ENCODE data around the gene PRTFDC1. TPM values are rescaled to one million over a fixed set of nuclear protein-coding genes. Genes with fewer than 3 reads are reported as not detected.
"Not testable (repeated sequence)": the region's sequence is repeated elsewhere in the genome, so short reads cannot be mapped to it uniquely, and the experiment has no call there.

Gene PRTFDC1
- total and polyA plus RNA-seq, 2 of the 13 experiments (the other 11 are each of a cell fraction or from before 2014, with no cell fraction given), result not detected

DNA sequence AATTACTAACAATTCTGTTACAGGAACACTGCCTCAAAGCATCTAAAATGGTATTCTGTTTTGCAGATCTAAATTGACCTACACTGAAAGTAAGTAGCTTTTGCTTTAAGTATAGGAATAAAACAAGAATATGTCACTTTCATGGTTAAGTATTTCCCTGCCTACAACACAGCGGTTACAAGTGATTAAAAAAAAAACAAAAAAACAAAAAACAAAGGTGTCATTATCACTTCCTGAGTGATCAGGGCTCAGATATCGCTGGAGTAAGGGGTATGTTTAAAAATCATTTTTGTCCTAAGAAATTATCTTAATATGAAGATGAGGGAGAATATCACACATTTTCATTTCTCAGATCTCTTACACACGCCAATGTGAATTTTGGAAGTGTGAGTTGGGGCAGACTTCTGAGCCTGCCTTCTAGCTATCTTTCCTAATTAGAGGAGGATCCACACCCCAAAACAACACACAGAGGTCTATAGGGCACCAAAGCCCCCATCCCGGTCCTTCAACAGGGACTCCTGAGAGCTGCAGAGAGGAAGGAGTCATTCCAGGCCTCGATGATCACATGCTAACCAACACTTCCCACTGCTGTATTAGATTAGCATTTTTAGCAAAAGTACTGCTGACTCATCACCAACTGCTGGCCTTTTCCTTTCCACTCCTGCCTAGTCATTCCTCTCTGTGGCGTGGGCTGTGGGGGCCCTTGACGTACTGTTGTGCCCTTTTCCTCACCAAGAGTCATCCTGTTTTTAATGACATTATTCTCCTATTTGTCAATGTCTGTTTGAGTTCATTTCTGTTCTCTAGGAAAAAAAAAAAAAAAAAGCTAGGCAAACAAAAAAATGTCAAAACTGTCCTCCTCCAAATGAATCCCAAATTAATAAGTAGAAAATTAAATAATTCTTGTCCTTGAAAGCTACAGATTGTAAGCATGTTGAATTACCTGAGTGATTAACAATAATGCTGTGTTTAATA, 31.2 kb downstream of the PRTFDC1 start:
- intact Hi-C loops (cut with micrococcal nuclease; ENCODE audit: unreplicated experiment) (no loop called here), in situ Hi-C loops (cut with HindIII; ENCODE audit: extremely low pct_ligation_motif_present, low pct_unique_long_range_greater_than_20kb) (no loop called here)
- no peak for TF ChIP-seq ZNF550 (CRISPR knock-in tag; IDR thresholded peaks at IDR 0.05; ENCODE audit: borderline replicate concordance)
- peak; percentile 92 for TF ChIP-seq MAFF (IDR thresholded peaks at IDR 0.05; ENCODE audit: low read depth, low read length)
- TF ChIP-seq ZNF670 (CRISPR knock-in tag; IDR thresholded peaks at IDR 0.05; ENCODE audit: borderline replicate concordance), result no peak
- peak; percentile 92 for TF ChIP-seq MAFK (conservative IDR thresholded peaks at IDR 0.05 in 1 of 2, IDR thresholded peaks at IDR 0.05 in 1 of 2; ENCODE audit: low read length in 2 of 2)
- TF ChIP-seq MTF2 (CRISPR knock-in tag; IDR thresholded peaks at IDR 0.05; ENCODE audit: borderline replicate concordance), result no peak
- TF ChIP-seq, protein P1, sequence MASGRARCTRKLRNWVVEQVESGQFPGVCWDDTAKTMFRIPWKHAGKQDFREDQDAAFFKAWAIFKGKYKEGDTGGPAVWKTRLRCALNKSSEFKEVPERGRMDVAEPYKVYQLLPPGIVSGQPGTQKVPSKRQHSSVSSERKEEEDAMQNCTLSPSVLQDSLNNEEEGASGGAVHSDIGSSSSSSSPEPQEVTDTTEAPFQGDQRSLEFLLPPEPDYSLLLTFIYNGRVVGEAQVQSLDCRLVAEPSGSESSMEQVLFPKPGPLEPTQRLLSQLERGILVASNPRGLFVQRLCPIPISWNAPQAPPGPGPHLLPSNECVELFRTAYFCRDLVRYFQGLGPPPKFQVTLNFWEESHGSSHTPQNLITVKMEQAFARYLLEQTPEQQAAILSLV (CRISPR knock-in tag; IDR thresholded peaks at IDR 0.05; ENCODE audit: borderline replicate concordance), result no peak
- Histone ChIP-seq H3K27me3 (ENCODE audit: control insufficient read depth in 1 of 2, insufficient read depth in 2 of 2, low read length in 2 of 2) (no peaks in the 10 kb centered on the region; a peak in 1 of 5 replicates), H3K9ac (ENCODE audit: insufficient read depth, low read depth, low read length) (no peak overlapping the region), H3K36me3 (replicated peaks in 1 of 2; ENCODE audit: control insufficient read depth in 1 of 2, insufficient read depth in 2 of 2, low read length in 2 of 2) (no peaks in the 10 kb centered on the region), H3K4me3 (replicated peaks in 1 of 3; ENCODE audit: insufficient read depth in 1 of 3, low read depth in 2 of 3, low read length in 3 of 3) (no peak overlapping the region), H2AFZ (ENCODE audit: low read length) (no peak overlapping the region), H3K4me1 (ENCODE audit: insufficient read depth, low read length) (no peaks in the 10 kb centered on the region), H4K20me1 (ENCODE audit: insufficient read depth, low read length) (no peaks in the 10 kb centered on the region), H3K9me3 (ENCODE audit: low read length) (no peaks in the 10 kb centered on the region), H3K27ac (ENCODE audit: extremely low read length, insufficient read depth, low read length) (no peak overlapping the region), H3K4me2 (ENCODE audit: low read depth, low read length) (no peak overlapping the region), H3K79me2 (ENCODE audit: insufficient read depth, low read length) (no peaks in the 10 kb centered on the region)
- POLR2A ChIA-PET, result no interaction called here
- CTCF ChIA-PET (ENCODE audit: low intra/inter-chr PET ratio, low total read pairs), result no interaction called here
- no peak for ATAC-seq
- 25% methylated on average over 7 of the region's 7 CpGs for WGBS (ENCODE audit: low lambda C conversion rate)
- DNase-seq (ENCODE audit: low spot score), result no peak
- no TSS peak for BruUV-seq (replicated peaks)
- no peak for FAIRE-seq

DNA sequence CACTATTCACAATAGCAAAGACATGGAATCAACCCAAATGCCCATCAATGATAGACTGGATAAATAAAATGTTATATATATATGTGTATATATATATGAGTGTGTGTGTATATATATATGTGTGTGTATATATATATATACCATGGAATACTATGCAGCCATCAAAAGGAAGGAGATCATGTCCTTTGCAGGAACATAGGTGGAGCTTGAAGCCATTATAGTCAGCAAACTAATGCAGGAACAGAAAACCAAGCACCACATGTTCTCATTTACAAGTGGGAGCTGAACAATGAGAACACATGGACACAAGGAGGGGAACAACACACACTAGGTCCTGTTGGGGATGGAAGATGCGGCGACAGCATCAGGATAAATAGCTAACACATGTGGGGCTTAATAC, 32.2 kb downstream of the PRTFDC1 start:
- H3K4me1 ChIP-seq (ENCODE audit: insufficient read depth, low read length); H3K4me2 ChIP-seq (ENCODE audit: low read depth, low read length); H4K20me1 ChIP-seq (ENCODE audit: insufficient read depth, low read length); H3K9ac ChIP-seq (ENCODE audit: insufficient read depth, low read depth, low read length); DNase-seq (ENCODE audit: low spot score); FAIRE-seq; POLR2A ChIA-PET; H3K9me3 ChIP-seq (ENCODE audit: low read length); H3K36me3 ChIP-seq (replicated peaks in 1 of 2; ENCODE audit: control insufficient read depth in 1 of 2, insufficient read depth in 2 of 2, low read length in 2 of 2); H3K27ac ChIP-seq (ENCODE audit: extremely low read length, insufficient read depth, low read length); H3K27me3 ChIP-seq (ENCODE audit: control insufficient read depth in 1 of 2, insufficient read depth in 2 of 2, low read length in 2 of 2); intact Hi-C loops (cut with micrococcal nuclease; ENCODE audit: unreplicated experiment); H2AFZ ChIP-seq (ENCODE audit: low read length); H3K79me2 ChIP-seq (ENCODE audit: insufficient read depth, low read length); CTCF ChIA-PET (ENCODE audit: low intra/inter-chr PET ratio, low total read pairs); H3K4me3 ChIP-seq (replicated peaks in 1 of 3; ENCODE audit: insufficient read depth in 1 of 3, low read depth in 2 of 3, low read length in 3 of 3); in situ Hi-C loops (cut with HindIII; ENCODE audit: extremely low pct_ligation_motif_present, low pct_unique_long_range_greater_than_20kb); BruUV-seq (replicated peaks); ATAC-seq: not testable (repeated sequence)
- WGBS (ENCODE audit: low lambda C conversion rate), result 83% methylated on average over 2 of the region's 2 CpGs

DNA sequence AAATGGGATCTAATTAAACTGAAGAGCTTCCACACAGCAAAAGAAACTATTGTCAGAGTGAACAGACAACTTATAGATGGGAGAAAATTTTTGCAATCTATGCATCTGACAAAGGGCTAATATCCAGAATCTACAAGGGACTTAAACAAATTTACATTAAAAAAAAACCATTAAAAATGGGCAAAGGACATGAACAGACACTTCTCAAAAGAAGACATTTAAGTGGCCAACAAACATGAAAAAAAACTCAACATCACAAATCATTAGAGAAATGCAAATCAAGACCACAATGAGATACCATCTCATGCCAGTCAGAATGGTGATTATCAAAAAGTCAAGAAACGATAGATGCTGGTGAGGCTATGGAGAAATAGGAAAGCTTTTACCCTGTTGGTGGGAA, 32.8 kb downstream of the PRTFDC1 start:
- H3K4me3 ChIP-seq (replicated peaks in 1 of 3; ENCODE audit: insufficient read depth in 1 of 3, low read depth in 2 of 3, low read length in 3 of 3); intact Hi-C loops (cut with micrococcal nuclease; ENCODE audit: unreplicated experiment); POLR2A ChIA-PET; H3K27me3 ChIP-seq (ENCODE audit: control insufficient read depth in 1 of 2, insufficient read depth in 2 of 2, low read length in 2 of 2); H4K20me1 ChIP-seq (ENCODE audit: insufficient read depth, low read length); DNase-seq (ENCODE audit: low spot score); H3K9ac ChIP-seq (ENCODE audit: insufficient read depth, low read depth, low read length); H3K27ac ChIP-seq (ENCODE audit: extremely low read length, insufficient read depth, low read length); H3K4me2 ChIP-seq (ENCODE audit: low read depth, low read length); H2AFZ ChIP-seq (ENCODE audit: low read length); in situ Hi-C loops (cut with HindIII; ENCODE audit: extremely low pct_ligation_motif_present, low pct_unique_long_range_greater_than_20kb); ATAC-seq; H3K79me2 ChIP-seq (ENCODE audit: insufficient read depth, low read length); H3K4me1 ChIP-seq (ENCODE audit: insufficient read depth, low read length); H3K9me3 ChIP-seq (ENCODE audit: low read length); BruUV-seq (replicated peaks); FAIRE-seq; H3K36me3 ChIP-seq (replicated peaks in 1 of 2; ENCODE audit: control insufficient read depth in 1 of 2, insufficient read depth in 2 of 2, low read length in 2 of 2); CTCF ChIA-PET (ENCODE audit: low intra/inter-chr PET ratio, low total read pairs): not testable (repeated sequence)
- 32% methylated on average over 1 of the region's 1 CpG for WGBS (ENCODE audit: low lambda C conversion rate)
